Upper lobe of right lung (tissue), 1 donor: ENCODE measurements around the gene DCAF4L1. TPM values are rescaled to one million over a fixed set of nuclear protein-coding genes. Genes with fewer than 3 reads are reported as not detected.

Experiments
- ATAC-seq: fragments of 200-7000 bp; cut with Tn5 transposase; one replicate; pipeline ENCODE4 v1.9.1; 2020; ENCODE audit warnings: mild to moderate bottlenecking, moderate library complexity
- DNase-seq: peaks from one replicate; pipeline ENCODE4 v3.0.0-alpha.2; 2020
- H3K27ac ChIP-seq: fragments of 200-600 bp; one replicate; pipeline ENCODE4 v1.8.0; 2022
- H3K27me3 ChIP-seq: fragments of 200-600 bp; one replicate; pipeline ENCODE4 v1.8.0; 2022; ENCODE audit warnings: mild to moderate bottlenecking
- H3K36me3 ChIP-seq: fragments of 200-600 bp; one replicate; pipeline ENCODE4 v1.8.0; 2022
- H3K4me1 ChIP-seq: fragments of 200-600 bp; one replicate; pipeline ENCODE4 v1.8.0; 2022
- H3K4me3 ChIP-seq: fragments of 200-600 bp; one replicate; pipeline ENCODE4 v1.8.0; 2022; ENCODE audit warnings: mild to moderate bottlenecking
- H3K9me3 ChIP-seq: fragments of 200-600 bp; one replicate; pipeline ENCODE4 v1.8.0; 2022
- CTCF ChIP-seq: fragments of 200-600 bp; IDR thresholded peaks from one replicate; pipeline ENCODE4 v1.8.0; 2022; ENCODE audit warnings: antibody characterized with exemption
- intact Hi-C: fragments of 100-400 bp; cut with DNase I; formaldehyde crosslinking; loops from one replicate; pipeline ENCODE4 v1.11.0; 2022
- total RNA-seq: library from RNA; stranded (reverse); fragmentation: NEBNext Ultra II Directional; extraction: Animal tissue kit (Norgen Biotek cat#: 25700); gene quantifications from one replicate; pipeline ENCODE4 v1.2.1, GENCODE V29; 2021
- donor health status: DM: no; HTN: yes; CAD: no; lungs with severe emphysema.

DCAF4L1 gene
- total RNA-seq, 1 donor from 2014 or later, result 0.38 TPM

- peaks cover 16% of the 10 kb centered on the region for H3K36me3 ChIP-seq
- H3K27me3 ChIP-seq, result no peaks in the 10 kb centered on the region
- no peak for TF ChIP-seq CTCF
- DNase-seq (no peak), ATAC-seq (no peak)
- H3K4me3 ChIP-seq, result no peak overlapping the region
- no peaks in the 10 kb centered on the region for H3K4me1 ChIP-seq
- H3K9me3 ChIP-seq, result no peaks in the 10 kb centered on the region
- intact Hi-C loops, result no loop called here
- no peak overlapping the region for H3K27ac ChIP-seq
Measured at GRCh38 chr4:41998019-41998418, 16.5 kb downstream of the DCAF4L1 start.

- no peak for ATAC-seq
- Histone ChIP-seq H3K9me3 (no peaks in the 10 kb centered on the region), H3K36me3 (peaks cover 19% of the 10 kb centered on the region), H3K4me1 (no peaks in the 10 kb centered on the region), H3K27ac (no peak overlapping the region), H3K4me3 (no peak overlapping the region), H3K27me3 (no peaks in the 10 kb centered on the region)
- TF ChIP-seq CTCF, result no peak
- DNase-seq, result no peak
- intact Hi-C loops, result no loop called here
Measured at GRCh38 chr4:41999321-41999720, 17.8 kb downstream of the DCAF4L1 start.

- DNase-seq (no peak), ATAC-seq (no peak)
- H3K9me3 ChIP-seq, result no peaks in the 10 kb centered on the region
- H3K4me3 ChIP-seq, result no peak overlapping the region
- no peaks in the 10 kb centered on the region for H3K27me3 ChIP-seq
- peaks cover 22% of the 10 kb centered on the region for H3K36me3 ChIP-seq
- intact Hi-C loops, result no loop called here
- TF ChIP-seq CTCF, result no peak
- H3K4me1 ChIP-seq, result no peaks in the 10 kb centered on the region
- no peak overlapping the region for H3K27ac ChIP-seq
Measured at GRCh38 chr4:42008011-42008786, 26.6 kb downstream of the DCAF4L1 start.

- no peak overlapping the region for H3K27ac ChIP-seq
- no peak for TF ChIP-seq CTCF
- H3K4me3 ChIP-seq, result no peak overlapping the region
- no peak for DNase-seq
- no peaks in the 10 kb centered on the region for H3K4me1 ChIP-seq
- peaks cover 5% of the 10 kb centered on the region for H3K36me3 ChIP-seq
- intact Hi-C loops, result no loop called here
- ATAC-seq, result no peak
- H3K27me3 ChIP-seq, result no peaks in the 10 kb centered on the region
- no peaks in the 10 kb centered on the region for H3K9me3 ChIP-seq
Measured at GRCh38 chr4:42015438-42015837, 33.9 kb downstream of the DCAF4L1 start.

GRCh38 chr4:42018451-42018850, 36.9 kb downstream of the DCAF4L1 start:
- TF ChIP-seq CTCF, result no peak
- Histone ChIP-seq H3K4me1 (no peaks in the 10 kb centered on the region), H3K9me3 (no peaks in the 10 kb centered on the region), H3K27me3 (no peaks in the 10 kb centered on the region), H3K36me3 (peaks cover 22% of the 10 kb centered on the region), H3K27ac (no peak overlapping the region), H3K4me3 (no peak overlapping the region)
- intact Hi-C loops, result no loop called here
- ATAC-seq (no peak), DNase-seq (no peak)

Other genes with a start within 250 kb of the DCAF4L1 start
- gene PHOX2B, start 233.0 kb upstream of the DCAF4L1 start, total RNA-seq, result not detected
- 71.3 TPM for gene TMEM33, start 46.3 kb upstream of the DCAF4L1 start, total RNA-seq
- gene SLC30A9, start 8.8 kb downstream of the DCAF4L1 start, total RNA-seq, result 42.5 TPM
- gene BEND4, start 170.9 kb downstream of the DCAF4L1 start, total RNA-seq, result 0.43 TPM